SK-N-SH (cell line): ENCODE results near the gene ENTHD1. TPM values are rescaled to one million over a fixed set of nuclear protein-coding genes. Genes with fewer than 3 reads are reported as not detected.

Experiments
- CTCF ChIA-PET: fragments of 300-600, 350-600 bp; formaldehyde crosslinking; extraction: SDS; loops from one replicate; lab custom pipeline; 2021; lab: Yijun Ruan, JAX
- POLR2A ChIA-PET: fragments of 350-600 bp; sonication (Branson Sonifier 250); formaldehyde crosslinking; extraction: SDS; loops from one replicate; lab custom pipeline; 2020; ENCODE audit warnings: antibody characterized with exemption, inconsistent platforms; lab: Yijun Ruan, JAX
- DNase-seq: peaks from one replicate; pipeline ENCODE4 v3.0.0; 2012
- H2AFZ ChIP-seq: fragments of 200-600 bp; sonication (generic); 2 replicates; pipeline ENCODE4 v1.8.1; 2016; ENCODE audit warnings: antibody characterized with exemption, mild to moderate bottlenecking, low read depth
- H3F3A ChIP-seq: fragments of 200-600 bp; sonication (generic); replicated peaks from 2 replicates; pipeline ENCODE3; 2016; ENCODE audit warnings: antibody characterized with exemption, mild to moderate bottlenecking; ENCODE audit not compliant: insufficient read depth
- H3K27ac ChIP-seq, 2 experiments: fragments of 200-500 bp in 1 of 2; fragments of 200-600 bp in 1 of 2; sonication (Bioruptor generic) in 1 of 2; sonication (generic), shearing (Covaris generic) in 1 of 2; 2 replicates each; pipeline versions ENCODE4 v1.5.1 to v1.6.1; 2014 to 2016; ENCODE audit warnings: low read depth in 2 of 2, inconsistent platforms in 1 of 2, low read length in 1 of 2, mild to moderate bottlenecking in 1 of 2, mixed read lengths in 1 of 2
- H3K27me3 ChIP-seq: fragments of 200-600 bp; sonication (generic), shearing (Covaris generic); 2 replicates; pipeline ENCODE4 v1.6.1; 2016; ENCODE audit warnings: mixed run types; ENCODE audit not compliant: insufficient read depth
- H3K36me3 ChIP-seq, 2 experiments: fragments of 200-500 bp in 1 of 2; fragments of 200-600 bp in 1 of 2; sonication (Bioruptor generic) in 1 of 2; sonication (generic) in 1 of 2; replicated peaks in 1 of 2; 2 replicates each; pipeline versions ENCODE3 to v1.5.1; 2014 to 2016; ENCODE audit warnings: low read length in 1 of 2, mild to moderate bottlenecking in 1 of 2; ENCODE audit not compliant: insufficient read depth in 2 of 2, control insufficient read depth in 1 of 2
- H3K4me1 ChIP-seq, 2 experiments: fragments of 200-500 bp in 1 of 2; fragments of 200-600 bp in 1 of 2; sonication (Bioruptor generic) in 1 of 2; sonication (generic), shearing (Covaris generic) in 1 of 2; 2 replicates each; pipeline versions ENCODE4 v1.5.1 to v1.6.1; 2014 to 2016; ENCODE audit warnings: low read depth in 1 of 2, low read length in 1 of 2, mixed run types in 1 of 2; ENCODE audit not compliant: insufficient read depth in 2 of 2, control insufficient read depth in 1 of 2
- H3K4me2 ChIP-seq: fragments of 200-600 bp; sonication (generic), shearing (Covaris generic); 2 replicates; pipeline ENCODE4 v1.6.1; 2017; ENCODE audit warnings: mixed run types
- H3K4me3 ChIP-seq, 2 experiments: fragments of 200-500 bp in 1 of 2; fragments of 200-600 bp in 1 of 2; sonication (Bioruptor generic) in 1 of 2; sonication (generic), shearing (Covaris generic) in 1 of 2; 2 replicates each; pipeline versions ENCODE4 v1.5.1 to v1.8.1; 2014 to 2016; ENCODE audit warnings: low read depth in 2 of 2, inconsistent platforms in 1 of 2, low read length in 1 of 2, mild to moderate bottlenecking in 1 of 2, mixed read lengths in 1 of 2, moderate library complexity in 1 of 2
- H3K79me2 ChIP-seq: fragments of 200-600 bp; sonication (generic); 2 replicates; pipeline ENCODE4 v1.8.1; 2017; ENCODE audit warnings: mild to moderate bottlenecking; ENCODE audit not compliant: insufficient read depth
- H3K9ac ChIP-seq: fragments of 200-600 bp; sonication (generic); 2 replicates; pipeline ENCODE4 v1.6.1; 2017; ENCODE audit warnings: mixed run types
- H3K9me2 ChIP-seq: fragments of 200-600 bp; sonication (generic); 2 replicates; pipeline ENCODE4 v1.6.1; 2017; ENCODE audit warnings: mixed run types
- H3K9me3 ChIP-seq: fragments of 200-600 bp; sonication (generic); 2 replicates; pipeline ENCODE4 v1.6.1; 2017; ENCODE audit warnings: mixed run types, mild to moderate bottlenecking, moderate library complexity
- H4K20me1 ChIP-seq: fragments of 200-600 bp; sonication (generic); 2 replicates; pipeline ENCODE4 v1.6.1; 2017; ENCODE audit warnings: mild to moderate bottlenecking, mixed run types; ENCODE audit not compliant: insufficient read depth
- CHD2 ChIP-seq: fragments of 150-350 bp; IDR thresholded peaks from 2 replicates; pipeline ENCODE4 v1.6.1; 2018; ENCODE audit warnings: low read length; ENCODE audit not compliant: partially characterized antibody
- CTCF ChIP-seq: fragments of 200-600 bp; sonication (generic); IDR thresholded peaks from 2 replicates; pipeline ENCODE4 v1.6.1; 2017; ENCODE audit warnings: antibody characterized with exemption, mild to moderate bottlenecking, moderate library complexity
- EP300 ChIP-seq, 2 experiments: IDR thresholded peaks; 2 replicates each; pipeline versions ENCODE4 v1.4.0 to v1.6.1; 2012; ENCODE audit warnings: borderline replicate concordance in 1 of 2, low read depth in 1 of 2, low read length in 1 of 2
- FOXM1 ChIP-seq: IDR thresholded peaks from 2 replicates; pipeline ENCODE4 v1.4.0; 2012; ENCODE audit warnings: low read depth, mild to moderate bottlenecking
- NFIC ChIP-seq: IDR thresholded peaks from 2 replicates; pipeline ENCODE4 v1.4.0; 2012; ENCODE audit warnings: borderline replicate concordance
- RFX5 ChIP-seq: IDR thresholded peaks from 2 replicates; pipeline ENCODE4 v1.6.1; 2012; ENCODE audit warnings: mild to moderate bottlenecking, improper control_type of control experiment, low read length
- RXRA ChIP-seq: IDR thresholded peaks from 2 replicates; pipeline ENCODE4 v1.4.0; 2012; ENCODE audit warnings: low read depth, mild to moderate bottlenecking, borderline replicate concordance
- TCF12 ChIP-seq: IDR thresholded peaks from 2 replicates; pipeline ENCODE4 v1.4.0; 2012
- WGBS: methylation state at CpG from one replicate; pipeline ENCODE4 v1.1.6; 2017; ENCODE audit warnings: low lambda C conversion rate; 5-methylcytosine and 5-hydroxymethylcytosine counted together
- polyA plus RNA-seq, 3 experiments: library from polyadenylated mRNA; depleted of rRNA; stranded (reverse); fragments of >200 nt; gene quantifications; 2 replicates each; pipeline ENCODE4 v1.2.3, GENCODE V29; 2012
- TF ChIP-seq, protein P1 (sequence below): fragments of 150-350 bp; IDR thresholded peaks from 2 replicates; pipeline ENCODE4 v1.6.1; 2017; ENCODE audit warnings: antibody characterized with exemption, low read length, low read depth, borderline replicate concordance

ENTHD1 gene
- polyA plus RNA-seq, 1 of the 3 experiments (the other 2 are of a cell fraction): not detected

GRCh38 chr22:39707816-39708215 is 185.7 kb downstream of the ENTHD1 start (continued):
- TF ChIP-seq RXRA (no peak), CTCF (no peak), CHD2 (no peak), FOXM1 (no peak), EP300 (IDR thresholded peaks at IDR 0.05; ENCODE audit: borderline replicate concordance in 1 of 2, low read depth in 1 of 2, low read length in 1 of 2) (no peak), TCF12 (no peak)

GRCh38 chr22:39707351-39707750 is 186.2 kb downstream of the ENTHD1 start:
- no peaks in the 10 kb centered on the region for H3K9me3 ChIP-seq
- CTCF ChIA-PET: interaction anchor here (1.0 kb wide), 1 partner anchor 147 kb away, joined by 4 read pairs; no protein-coding TSS in a partner anchor
- WGBS: 33% methylated on average over 1 of the region's 5 CpGs

GRCh38 chr22:39706376-39707140 is 187.0 kb downstream of the ENTHD1 start:
- no peaks in the 10 kb centered on the region; a peak in 1 of 4 replicates for H3K4me1 ChIP-seq
- H3K9ac ChIP-seq: no peak overlapping the region
- no peaks in the 10 kb centered on the region for H3F3A ChIP-seq
- 72% methylated on average over 5 of the region's 27 CpGs for WGBS
- no peaks in the 10 kb centered on the region for H3K79me2 ChIP-seq
- no peaks in the 10 kb centered on the region for H3K9me2 ChIP-seq
- CTCF ChIA-PET: interaction anchor here (0.5 kb wide), 1 partner anchor 318 kb away, joined by 4 read pairs; no protein-coding TSS in a partner anchor
- no peak overlapping the region for H3K4me3 ChIP-seq
- H4K20me1 ChIP-seq: no peaks in the 10 kb centered on the region
- no peak for DNase-seq
- H3K4me2 ChIP-seq: no peak overlapping the region
- no peak overlapping the region for H2AFZ ChIP-seq
- H3K9me3 ChIP-seq: no peaks in the 10 kb centered on the region
- TF ChIP-seq CHD2 (no peak), TCF12 (no peak)
- H3K27ac ChIP-seq: no peak overlapping the region
- no peaks in the 10 kb centered on the region for H3K36me3 ChIP-seq
- no peaks in the 10 kb centered on the region for H3K27me3 ChIP-seq
- POLR2A ChIA-PET: no interaction called here

More at GRCh38 chr22:39707351-39707750, 186.2 kb downstream of the ENTHD1 start:
- Histone ChIP-seq H2AFZ (no peak overlapping the region), H3K79me2 (no peaks in the 10 kb centered on the region), H3K9me2 (no peaks in the 10 kb centered on the region), H3K9ac (no peak overlapping the region), H3K4me3 (no peak overlapping the region), H4K20me1 (no peaks in the 10 kb centered on the region), H3K4me1 (no peaks in the 10 kb centered on the region; a peak in 1 of 4 replicates), H3K27ac (no peak overlapping the region), H3K27me3 (no peaks in the 10 kb centered on the region), H3K36me3 (no peaks in the 10 kb centered on the region), H3F3A (no peaks in the 10 kb centered on the region), H3K4me2 (no peak overlapping the region)
- POLR2A ChIA-PET: no interaction called here
- TF ChIP-seq RFX5: no peak
- TF ChIP-seq, protein P1, sequence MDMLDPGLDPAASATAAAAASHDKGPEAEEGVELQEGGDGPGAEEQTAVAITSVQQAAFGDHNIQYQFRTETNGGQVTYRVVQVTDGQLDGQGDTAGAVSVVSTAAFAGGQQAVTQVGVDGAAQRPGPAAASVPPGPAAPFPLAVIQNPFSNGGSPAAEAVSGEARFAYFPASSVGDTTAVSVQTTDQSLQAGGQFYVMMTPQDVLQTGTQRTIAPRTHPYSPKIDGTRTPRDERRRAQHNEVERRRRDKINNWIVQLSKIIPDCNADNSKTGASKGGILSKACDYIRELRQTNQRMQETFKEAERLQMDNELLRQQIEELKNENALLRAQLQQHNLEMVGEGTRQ: no peak
- TF ChIP-seq FOXM1: no peak
- no peak for TF ChIP-seq NFIC
- DNase-seq: no peak
